ENCODE data around the gene NOL7. TPM values are rescaled to one million over a fixed set of nuclear protein-coding genes. Genes with fewer than 3 reads are reported as not detected.

The NOL7 gene
- total and polyA plus RNA-seq, 2 donors (not counting 3 experiments of a cell fraction or from before 2014, with no cell fraction given) = 36.3 to 80.0 TPM

DNA sequence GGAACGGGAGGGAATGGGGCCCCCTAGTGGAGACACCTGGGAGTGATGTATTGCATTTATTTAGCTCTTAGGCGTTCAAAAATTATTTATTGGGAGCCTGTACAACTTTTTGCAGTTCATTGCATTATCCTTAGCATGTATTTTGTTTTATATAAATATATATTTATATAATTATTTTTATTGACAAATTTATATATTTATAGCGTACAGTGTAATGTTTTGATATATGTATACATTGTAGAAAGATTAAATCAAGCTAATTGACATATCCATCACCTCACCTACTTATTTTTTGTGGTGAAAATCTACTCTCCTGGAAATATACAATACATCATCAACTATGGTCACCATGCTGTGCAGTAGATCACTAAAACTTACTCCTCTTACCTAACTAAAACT lies 39.8 kb upstream of the NOL7 start:
- no peaks in the 10 kb centered on the region for H3K9me1 ChIP-seq (replicated peaks; ENCODE audit: control insufficient read depth, extremely low read depth, insufficient read depth, low read length)
- dilution Hi-C loops (cut with MboI; ENCODE audit: extremely low pct_ligation_motif_present, low sequenced_read_pairs) = no loop called here
- H3K36me3 ChIP-seq (ENCODE audit: control insufficient read depth in 2 of 2, extremely low read depth in 1 of 2, insufficient read depth in 2 of 2, low read length in 2 of 2) = no peaks in the 10 kb centered on the region
- no peaks in the 10 kb centered on the region for H3K9me3 ChIP-seq (replicated peaks; ENCODE audit: control insufficient read depth, insufficient read depth, low read length)
- ChIA-PET POLR2A (interaction anchor here (1.1 to 1.7 kb wide), 4 partner anchors 40 to 247 kb away, joined by 3 to 7 read pairs (median 6); partner anchors contain the start of genes GFOD1, NOL7 and TBC1D7), CTCF (interaction anchor here (0.6 to 6.1 kb wide), 64 partner anchors 9 to 665 kb away, joined by 3 to 62 read pairs (median 5); partner anchors contain the start of genes GFOD1, NOL7 and TBC1D7)
- TF ChIP-seq MYC (IDR thresholded peaks at IDR 0.05; ENCODE audit: low read depth, low read length) (no peak), CTCF (IDR thresholded peaks at IDR 0.05; ENCODE audit: extremely low read depth in 1 of 2, insufficient read depth in 1 of 2, low read depth in 1 of 2, low read length in 2 of 2) (peak in 1 of 2 donors; percentile 69), EZH2 (IDR thresholded peaks at IDR 0.05; ENCODE audit: borderline replicate concordance, low read depth, low read length, severe bottlenecking) (no peak)
- H3K27me3 ChIP-seq (ENCODE audit: control insufficient read depth in 2 of 2, insufficient read depth in 2 of 2, low read length in 2 of 2) = no peaks in the 10 kb centered on the region
- H3K4me1 ChIP-seq (ENCODE audit: control insufficient read depth, extremely low read depth, insufficient read depth, low read length) = peaks cover 8% of the 10 kb centered on the region
- H3K79me2 ChIP-seq (ENCODE audit: control insufficient read depth, insufficient read depth, low read length) = no peaks in the 10 kb centered on the region
- no peaks in the 10 kb centered on the region for H4K20me1 ChIP-seq (replicated peaks; ENCODE audit: control insufficient read depth, extremely low read depth, insufficient read depth, low read length)
- peak overlapping the region; percentile 93 for H3K9ac ChIP-seq (replicated peaks; ENCODE audit: extremely low read depth, insufficient read depth, low read length)
- DNase-seq (ENCODE audit: low read depth, low spot score) (no peak), FAIRE-seq (no peak)
- intact Hi-C loops (cut with micrococcal nuclease) = loop anchor here (1.0 to 10.0 kb wide), 6 partner anchors 8 to 380 kb away; no protein-coding TSS in a partner anchor
- peak overlapping the region in 2 of 3 experiments; percentile 54 to 75 for H3K4me3 ChIP-seq (replicated peaks in 1 of 3; ENCODE audit: insufficient read depth in 1 of 3, low read depth in 1 of 3, low read length in 3 of 3)
- no peak overlapping the region for H3K27ac ChIP-seq (ENCODE audit: insufficient read depth, low read depth, low read length)
- no TSS peak for BruUV-seq (replicated peaks)
- peak overlapping the region; percentile 84 for H3K4me2 ChIP-seq (ENCODE audit: insufficient read depth, low read length)
- peak overlapping the region; percentile 77 for H2AFZ ChIP-seq (ENCODE audit: low read depth, low read length)

GRCh38 chr6:13576017-13576416 lies 39.1 kb upstream of the NOL7 start:
- no peak overlapping the region for H2AFZ ChIP-seq (ENCODE audit: low read depth, low read length)
- ChIA-PET POLR2A (no interaction called here), CTCF (interaction anchor here (0.8 to 6.1 kb wide), 14 partner anchors 14 to 246 kb away, joined by 3 to 62 read pairs (median 14); partner anchors contain the start of genes GFOD1 and TBC1D7)
- H3K27ac ChIP-seq (ENCODE audit: insufficient read depth, low read depth, low read length) = no peak overlapping the region
- no peak overlapping the region for H3K4me3 ChIP-seq (replicated peaks in 1 of 3; ENCODE audit: insufficient read depth in 1 of 3, low read depth in 1 of 3, low read length in 3 of 3)
- peaks cover 8% of the 10 kb centered on the region for H3K4me1 ChIP-seq (ENCODE audit: control insufficient read depth, extremely low read depth, insufficient read depth, low read length)
- dilution Hi-C loops (cut with MboI; ENCODE audit: extremely low pct_ligation_motif_present, low sequenced_read_pairs) = no loop called here
- H3K9me1 ChIP-seq (replicated peaks; ENCODE audit: control insufficient read depth, extremely low read depth, insufficient read depth, low read length) = no peaks in the 10 kb centered on the region
- no TSS peak for BruUV-seq (replicated peaks)
- no peak for DNase-seq (ENCODE audit: low read depth, low spot score)
- no peaks in the 10 kb centered on the region for H3K9me3 ChIP-seq (replicated peaks; ENCODE audit: control insufficient read depth, insufficient read depth, low read length)
- intact Hi-C loops (cut with micrococcal nuclease) = loop anchor here (10.0 kb wide), 1 partner anchor 219 kb away; no protein-coding TSS in a partner anchor
- H4K20me1 ChIP-seq (replicated peaks; ENCODE audit: control insufficient read depth, extremely low read depth, insufficient read depth, low read length) = no peaks in the 10 kb centered on the region
- H3K79me2 ChIP-seq (ENCODE audit: control insufficient read depth, insufficient read depth, low read length) = no peaks in the 10 kb centered on the region
- no peaks in the 10 kb centered on the region for H3K27me3 ChIP-seq (ENCODE audit: control insufficient read depth in 2 of 2, insufficient read depth in 2 of 2, low read length in 2 of 2)
- no peak overlapping the region for H3K4me2 ChIP-seq (ENCODE audit: insufficient read depth, low read length)
- H3K9ac ChIP-seq (replicated peaks; ENCODE audit: extremely low read depth, insufficient read depth, low read length) = no peak overlapping the region
- FAIRE-seq = no peak
- H3K36me3 ChIP-seq (ENCODE audit: control insufficient read depth in 2 of 2, extremely low read depth in 1 of 2, insufficient read depth in 2 of 2, low read length in 2 of 2) = no peaks in the 10 kb centered on the region
- TF ChIP-seq JUN (IDR thresholded peaks at IDR 0.05; ENCODE audit: borderline replicate concordance, insufficient read depth, insufficient read length, low read depth) = no peak
- TF ChIP-seq EZH2 (IDR thresholded peaks at IDR 0.05; ENCODE audit: borderline replicate concordance, low read depth, low read length, severe bottlenecking) = no peak
- no peak for TF ChIP-seq GATA2 (IDR thresholded peaks at IDR 0.05; ENCODE audit: insufficient read depth, insufficient read length, low read depth, low read length)
- no peak for TF ChIP-seq MAX (IDR thresholded peaks at IDR 0.05; ENCODE audit: insufficient read depth, insufficient read length)
- TF ChIP-seq FOS (IDR thresholded peaks at IDR 0.05; ENCODE audit: borderline replicate concordance, insufficient read depth, low read length) = no peak
- TF ChIP-seq MYC (IDR thresholded peaks at IDR 0.05; ENCODE audit: low read depth, low read length) = no peak
- TF ChIP-seq POLR2AphosphoS5 (IDR thresholded peaks at IDR 0.05; ENCODE audit: insufficient read depth, low read depth, low read length) = no peak
- TF ChIP-seq POLR2A (IDR thresholded peaks at IDR 0.05; ENCODE audit: low read depth, low read length) = no peak
- no peak for TF ChIP-seq CTCF (IDR thresholded peaks at IDR 0.05; ENCODE audit: extremely low read depth in 1 of 2, insufficient read depth in 1 of 2, low read depth in 1 of 2, low read length in 2 of 2)
